Measurements from ENCODE around the gene TACC3.

- TF ChIP-seq CTCF (IDR thresholded peaks at IDR 0.05) (no peak), POLR2A (IDR thresholded peaks at IDR 0.05) (no peak), EP300 (IDR thresholded peaks at IDR 0.05) (no peak)
These were observed 1.9 kb downstream of the TACC3 start for GRCh38 chr4:1723131-1723801.
